HG03342 (cell line): ENCODE data around the gene SLC19A3.
A peak's percentile ranks its signal among the peaks of the same experiment; 100 is the strongest.
"Not testable (repeated sequence)": the region's sequence is repeated elsewhere in the genome, so short reads cannot be mapped to it uniquely, and the experiment has no call there.

Source experiments
- ATAC-seq: cut with Tn5 transposase; IDR thresholded peaks from one replicate; pipeline ENCODE4 v1.9.1; 2021; ENCODE audit warnings: mild to moderate bottlenecking, moderate library complexity; ENCODE audit not compliant: unreplicated experiment

SLC19A3 gene

GRCh38 chr2:227703961-227704360 is 13.9 kb downstream of the SLC19A3 start:
- no peak for ATAC-seq

GRCh38 chr2:227703280-227703732 is 14.5 kb downstream of the SLC19A3 start:
- ATAC-seq, result no peak

- no peak for ATAC-seq
These were observed 16.3 kb downstream of the SLC19A3 start for GRCh38 chr2:227701556-227701955.

- no peak for ATAC-seq
These were observed 20.7 kb downstream of the SLC19A3 start for GRCh38 chr2:227696990-227697679.

- no peak for ATAC-seq
These were observed 30.6 kb downstream of the SLC19A3 start for GRCh38 chr2:227687189-227687588.

- no peak for ATAC-seq
These were observed 33.6 kb downstream of the SLC19A3 start for GRCh38 chr2:227684258-227684657.

GRCh38 chr2:227677928-227678327 is 39.9 kb downstream of the SLC19A3 start:
- no peak for ATAC-seq

GRCh38 chr2:227674485-227674884 is 43.3 kb downstream of the SLC19A3 start:
- ATAC-seq, result no peak

GRCh38 chr2:227673620-227674019 is 44.2 kb downstream of the SLC19A3 start:
- ATAC-seq, result not testable (repeated sequence)

GRCh38 chr2:227671170-227671905 is 46.5 kb downstream of the SLC19A3 start:
- no peak for ATAC-seq

- not testable (repeated sequence) for ATAC-seq
These were observed 51.1 kb downstream of the SLC19A3 start, which contains the start of gene SCYGR5 for GRCh38 chr2:227666631-227667170. TSS of gene SCYGR5 (plus strand) at chr2:227666804. CDS start at chr2:227666804, 0 bp downstream.

GRCh38 chr2:227665189-227665940 is 52.5 kb downstream of the SLC19A3 start:
- no peak for ATAC-seq

- ATAC-seq, result no peak
These were observed 56.0 kb downstream of the SLC19A3 start for GRCh38 chr2:227661827-227662226.

GRCh38 chr2:227661025-227661649 is 56.7 kb downstream of the SLC19A3 start:
- no peak for ATAC-seq

- no peak for ATAC-seq
These were observed 60.5 kb downstream of the SLC19A3 start for GRCh38 chr2:227657199-227657845.

GRCh38 chr2:227655454-227655853 is 62.4 kb downstream of the SLC19A3 start:
- peak; percentile 55 for ATAC-seq

- no peak for ATAC-seq
These were observed 63.4 kb downstream of the SLC19A3 start for GRCh38 chr2:227654426-227654825.

GRCh38 chr2:227653419-227653818 is 64.4 kb downstream of the SLC19A3 start:
- ATAC-seq, result no peak

- no peak for ATAC-seq
These were observed 73.8 kb downstream of the SLC19A3 start for GRCh38 chr2:227643990-227644551.

- ATAC-seq, result no peak
These were observed 75.2 kb downstream of the SLC19A3 start for GRCh38 chr2:227642656-227643055.
